ENCODE results near the gene ANXA6. TPM values are rescaled to one million over a fixed set of nuclear protein-coding genes. Genes with fewer than 3 reads are reported as not detected.

Gene ANXA6
- polyA plus RNA-seq, 1 of the 3 experiments (the other 2 are of a cell fraction): 87.5 TPM

- CTCF ChIA-PET: interaction anchor here (1.0 to 3.7 kb wide), 10 partner anchors 9 to 134 kb away, joined by 3 to 31 read pairs (median 4); no protein-coding TSS in a partner anchor
- Histone ChIP-seq H4K20me1 (ENCODE audit: insufficient read depth) (no peaks in the 10 kb centered on the region), H3K9me2 (no peaks in the 10 kb centered on the region), H3K4me2 (no peak overlapping the region), H3K4me1 (ENCODE audit: control insufficient read depth in 1 of 2, insufficient read depth in 2 of 2, low read depth in 1 of 2, low read length in 1 of 2) (no peaks in the 10 kb centered on the region; a peak in 1 of 4 replicates), H2AFZ (ENCODE audit: low read depth) (no peak overlapping the region), H3K9me3 (no peaks in the 10 kb centered on the region), H3K27me3 (ENCODE audit: insufficient read depth) (no peaks in the 10 kb centered on the region; the same call in 1 of the 2 replicates), H3F3A (replicated peaks; ENCODE audit: insufficient read depth) (no peaks in the 10 kb centered on the region), H3K9ac (no peak overlapping the region), H3K4me3 (ENCODE audit: low read depth in 2 of 2, low read length in 1 of 2) (no peak overlapping the region), H3K27ac (ENCODE audit: low read depth in 2 of 2, low read length in 1 of 2) (no peak overlapping the region), H3K36me3 (replicated peaks in 1 of 2; ENCODE audit: control insufficient read depth in 1 of 2, insufficient read depth in 2 of 2, low read length in 1 of 2) (no peaks in the 10 kb centered on the region), H3K79me2 (ENCODE audit: insufficient read depth) (no peaks in the 10 kb centered on the region)
- TF ChIP-seq FOXJ3 (CRISPR knock-in tag; IDR thresholded peaks at IDR 0.05) (no peak), SIN3A (IDR thresholded peaks at IDR 0.05; ENCODE audit: borderline replicate concordance, low read depth, low read length) (no peak), RAD21 (IDR thresholded peaks at IDR 0.05; ENCODE audit: low read length) (no peak), GATA2 (CRISPR knock-in tag; IDR thresholded peaks at IDR 0.05) (no peak), RCOR1 (IDR thresholded peaks at IDR 0.05; ENCODE audit: low read length) (no peak), MEF2A (IDR thresholded peaks at IDR 0.05; ENCODE audit: borderline replicate concordance, low read depth) (no peak), ELF1 (IDR thresholded peaks at IDR 0.05) (no peak), NFIC (IDR thresholded peaks at IDR 0.05; ENCODE audit: borderline replicate concordance) (no peak), REST (IDR thresholded peaks at IDR 0.05; ENCODE audit: low read depth, low read length) (no peak), MXI1 (IDR thresholded peaks at IDR 0.05; ENCODE audit: low read depth, low read length) (no peak), CHD2 (IDR thresholded peaks at IDR 0.05; ENCODE audit: low read length, partially characterized antibody) (no peak), GABPA (IDR thresholded peaks at IDR 0.05; ENCODE audit: low read depth) (no peak), USF2 (IDR thresholded peaks at IDR 0.05; ENCODE audit: borderline replicate concordance, low read depth, low read length) (no peak)
- POLR2A ChIA-PET: no interaction called here
- 72% methylated on average over 8 of the region's 8 CpGs for WGBS (ENCODE audit: low lambda C conversion rate)
- DNase-seq: no peak
Measured at GRCh38 chr5:151182976-151183375, 25.4 kb upstream of the ANXA6 start.

GRCh38 chr5:151182524-151182900 is 24.9 kb upstream of the ANXA6 start:
- H3K27me3 ChIP-seq (ENCODE audit: insufficient read depth): no peaks in the 10 kb centered on the region; the same call in 1 of the 2 replicates
- no peaks in the 10 kb centered on the region for H4K20me1 ChIP-seq (ENCODE audit: insufficient read depth)
- no peak overlapping the region for H3K9ac ChIP-seq
- no peaks in the 10 kb centered on the region for H3K9me3 ChIP-seq
- ChIA-PET POLR2A (no interaction called here), CTCF (interaction anchor here (1.3 to 3.7 kb wide), 6 partner anchors 9 to 131 kb away, joined by 3 to 31 read pairs (median 6); no protein-coding TSS in a partner anchor)
- no peaks in the 10 kb centered on the region for H3K36me3 ChIP-seq (replicated peaks in 1 of 2; ENCODE audit: control insufficient read depth in 1 of 2, insufficient read depth in 2 of 2, low read length in 1 of 2)
- no peak for DNase-seq
- no peaks in the 10 kb centered on the region for H3F3A ChIP-seq (replicated peaks; ENCODE audit: insufficient read depth)
- H2AFZ ChIP-seq (ENCODE audit: low read depth): no peak overlapping the region
- H3K4me2 ChIP-seq: no peak overlapping the region
- no peaks in the 10 kb centered on the region for H3K9me2 ChIP-seq
- TF ChIP-seq RFX5 (IDR thresholded peaks at IDR 0.05; ENCODE audit: low read length) (no peak), EP300 (IDR thresholded peaks at IDR 0.05; ENCODE audit: borderline replicate concordance in 1 of 2, low read depth in 1 of 2, low read length in 1 of 2) (no peak)
- no peak overlapping the region for H3K27ac ChIP-seq (ENCODE audit: low read depth in 2 of 2, low read length in 1 of 2)
- no peaks in the 10 kb centered on the region; a peak in 1 of 4 replicates for H3K4me1 ChIP-seq (ENCODE audit: control insufficient read depth in 1 of 2, insufficient read depth in 2 of 2, low read depth in 1 of 2, low read length in 1 of 2)
- no peak overlapping the region for H3K4me3 ChIP-seq (ENCODE audit: low read depth in 2 of 2, low read length in 1 of 2)
- 72% methylated on average over 4 of the region's 4 CpGs for WGBS (ENCODE audit: low lambda C conversion rate)
- no peaks in the 10 kb centered on the region for H3K79me2 ChIP-seq (ENCODE audit: insufficient read depth)

Data from SK-N-SH (cell line).